ENCODE data around the gene LRRC7.
"Not testable (repeated sequence)": the region's sequence is repeated elsewhere in the genome, so short reads cannot be mapped to it uniquely, and the experiment has no call there.

The LRRC7 gene

DNA sequence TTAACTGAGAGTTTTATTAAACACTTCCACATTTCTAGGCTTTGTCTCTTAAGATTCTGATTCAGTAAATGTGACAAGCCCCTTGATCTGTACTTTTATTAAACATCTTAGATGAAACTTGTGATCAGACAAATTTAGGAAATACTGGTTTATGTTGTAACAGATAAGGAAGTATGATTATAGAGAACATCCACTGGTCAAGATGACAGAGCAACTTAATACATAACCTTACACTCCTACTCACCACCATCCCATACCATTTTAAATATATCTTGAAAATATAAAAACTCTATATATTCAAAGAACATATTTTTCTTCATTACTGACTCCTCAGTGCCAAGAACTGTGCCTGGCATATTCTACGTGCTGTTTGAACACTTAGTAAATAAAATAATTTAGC, 420.2 kb downstream of the LRRC7 start:
- DNase-seq, result no peak

DNA sequence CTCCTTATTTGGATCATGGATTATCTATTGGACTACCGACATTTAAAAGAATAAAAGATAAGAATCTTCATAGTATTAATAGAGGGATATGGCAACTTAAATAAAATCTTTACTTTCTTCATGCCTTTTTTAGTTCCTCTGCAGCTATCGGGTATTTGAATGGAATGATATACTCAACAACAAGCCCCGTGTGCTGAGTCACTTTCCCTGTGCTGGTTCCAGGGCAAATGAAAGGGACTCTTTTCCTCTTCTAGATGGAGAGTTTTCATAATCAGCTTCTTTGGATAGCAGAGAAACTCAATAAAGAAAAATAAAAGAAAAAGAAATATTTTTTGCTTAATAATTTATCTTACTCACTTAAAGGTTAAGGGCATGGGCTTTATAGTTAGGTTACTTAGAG, 423.9 kb downstream of the LRRC7 start:
- no peak for DNase-seq

DNA sequence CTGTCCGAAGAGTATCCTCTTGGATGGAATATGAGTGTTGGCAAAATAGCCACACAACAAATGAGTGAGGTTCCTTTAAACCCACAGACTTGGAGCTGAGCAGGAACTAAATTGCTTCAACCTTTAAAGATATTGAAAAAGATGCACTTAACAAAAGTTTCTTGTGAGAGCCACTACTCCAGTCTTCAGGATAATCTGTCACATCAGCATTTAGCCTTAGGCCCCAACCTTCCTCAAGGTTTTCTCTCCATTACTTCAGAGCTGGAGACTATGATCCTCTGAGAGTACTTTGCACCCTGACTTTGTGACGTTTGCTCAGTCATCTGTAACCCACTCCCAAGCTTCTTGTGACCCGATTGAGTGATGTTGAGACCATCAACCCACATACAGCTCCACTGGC, 424.9 kb downstream of the LRRC7 start:
- DNase-seq, result no peak

DNA sequence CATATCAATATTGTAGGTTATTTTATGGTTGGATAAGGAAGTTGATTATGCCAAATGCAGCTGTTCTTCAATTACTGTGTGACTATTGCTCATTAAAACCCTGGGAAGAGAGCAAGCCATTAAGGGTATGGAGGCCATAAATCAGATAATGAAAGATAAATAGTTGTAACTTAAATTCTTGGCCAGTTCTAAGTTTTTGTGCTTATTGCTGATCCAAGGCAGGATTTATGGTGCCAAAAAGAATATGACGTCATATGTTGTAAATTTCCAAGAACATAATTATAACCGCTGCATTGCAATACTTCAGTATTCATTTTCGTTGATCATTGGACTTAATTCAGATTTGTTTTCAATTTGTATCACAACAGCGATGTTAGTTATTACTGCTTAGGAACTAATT, 426.1 kb downstream of the LRRC7 start:
- DNase-seq, result no peak

DNA sequence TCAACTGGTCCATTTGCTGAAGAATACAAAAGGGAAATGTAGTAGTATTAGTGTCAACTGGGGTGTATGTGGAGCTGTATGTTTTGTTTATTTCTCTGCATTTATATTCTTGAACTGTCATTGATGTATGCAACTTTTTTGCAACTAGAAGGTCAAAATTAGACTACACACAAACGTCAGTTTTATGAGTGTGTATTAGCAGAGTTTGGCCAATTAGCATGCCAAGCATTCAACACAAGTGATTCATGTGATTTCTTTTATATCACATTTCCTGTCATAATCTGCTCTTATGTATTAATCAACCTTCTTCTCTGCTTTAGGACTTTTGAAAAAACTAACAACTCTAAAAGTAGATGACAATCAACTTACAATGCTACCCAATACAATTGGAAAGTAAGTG, 426.5 kb downstream of the LRRC7 start:
- no peak for DNase-seq

DNA sequence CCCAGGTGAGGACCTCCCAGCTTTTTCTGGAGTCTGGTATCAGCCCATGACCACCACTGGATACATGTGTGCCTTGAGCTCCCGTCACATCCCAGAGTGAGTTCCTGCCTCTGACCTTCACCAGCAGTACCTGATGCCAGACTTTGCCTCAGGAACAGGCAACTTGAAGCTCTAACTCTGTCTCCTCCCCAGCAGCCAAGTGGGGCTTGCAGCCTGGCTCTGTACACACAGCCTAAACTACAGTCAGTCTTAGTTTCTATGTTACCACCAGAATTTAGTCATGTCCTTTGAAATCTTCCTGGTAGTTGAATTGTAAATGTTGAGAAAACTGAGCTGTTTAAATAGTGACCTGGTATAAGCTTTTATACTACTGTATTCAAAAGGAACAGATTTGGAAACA, 431.1 kb downstream of the LRRC7 start:
- no peak for DNase-seq

DNA sequence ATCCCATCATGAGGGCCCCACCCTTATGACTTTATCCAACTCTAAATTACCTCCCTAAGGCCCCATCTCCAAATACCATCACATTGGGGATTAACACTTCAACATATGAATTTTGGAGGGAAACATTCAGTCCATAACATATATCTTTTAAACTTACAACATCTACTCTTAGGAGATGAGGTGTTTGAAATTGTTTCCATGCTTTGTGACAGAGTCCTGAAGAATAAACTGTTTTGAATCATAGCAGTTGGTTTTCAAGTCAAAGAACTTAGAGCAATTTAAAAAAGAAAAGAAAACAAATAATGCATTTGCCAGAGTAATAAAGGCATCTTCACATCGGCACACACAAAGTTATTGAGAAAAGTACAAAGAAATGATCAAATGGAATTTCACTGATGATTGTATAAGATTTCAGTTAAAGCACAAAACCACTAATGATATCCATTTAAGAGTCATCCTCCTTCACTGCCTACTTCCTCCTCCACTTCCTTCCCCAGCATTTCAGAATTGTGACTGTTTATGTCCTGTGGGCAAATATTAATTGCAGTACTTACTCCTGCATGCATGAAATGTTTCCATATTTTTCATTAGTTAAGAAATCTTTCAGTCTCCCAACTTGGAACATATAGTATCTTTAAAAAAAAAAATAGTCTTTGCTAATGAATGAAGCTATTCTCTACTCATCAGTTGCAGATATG, 435.6 kb downstream of the LRRC7 start:
- no peak for DNase-seq

DNA sequence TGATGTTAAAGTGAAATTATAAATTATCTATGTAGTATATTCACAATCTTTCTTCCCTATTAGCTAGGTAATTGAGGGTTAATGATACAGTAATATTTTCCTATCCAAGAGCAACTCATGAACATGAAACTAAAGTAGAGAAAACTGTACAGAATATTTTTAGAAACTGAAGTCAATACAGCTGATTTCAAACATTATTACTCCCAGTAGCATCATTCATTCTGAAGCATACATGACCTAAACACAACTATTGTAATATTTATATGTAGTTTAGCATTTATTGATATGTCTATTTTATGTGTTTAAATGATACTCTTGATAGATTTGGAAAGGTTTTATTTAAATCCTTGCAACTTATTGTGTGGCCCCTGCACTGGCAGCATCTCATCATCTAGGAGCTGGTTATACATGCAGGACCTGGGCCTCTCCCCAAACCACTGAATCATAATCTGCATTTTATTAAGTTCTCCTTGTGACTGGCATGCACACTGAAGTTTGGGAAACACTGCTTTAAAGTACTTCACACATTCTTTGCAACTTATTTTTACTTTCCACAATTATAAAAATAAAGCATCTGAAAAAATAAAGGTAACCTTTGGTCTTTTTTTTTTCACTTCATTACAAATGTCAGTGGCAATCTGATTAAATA, 437.8 kb downstream of the LRRC7 start:
- DNase-seq, result no peak

DNA sequence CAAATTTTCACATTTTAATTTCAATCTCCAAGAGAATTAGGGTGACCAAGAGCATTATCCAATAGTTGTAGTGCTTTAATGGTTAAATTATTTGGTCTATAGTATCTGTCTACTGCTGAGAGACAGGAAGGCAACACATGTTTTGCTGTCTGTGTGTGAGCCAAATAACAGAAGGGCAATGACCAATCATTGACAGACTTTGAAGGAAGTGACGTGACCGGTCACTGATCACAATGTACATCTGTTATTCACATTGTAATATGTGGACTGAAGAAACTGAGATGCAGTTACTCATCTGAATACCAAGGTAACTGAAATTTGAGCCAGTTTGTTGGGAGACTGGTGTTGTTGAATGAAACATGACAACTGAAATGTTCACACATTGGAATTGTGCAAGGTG, 440.9 kb downstream of the LRRC7 start:
- DNase-seq, result no peak

DNA sequence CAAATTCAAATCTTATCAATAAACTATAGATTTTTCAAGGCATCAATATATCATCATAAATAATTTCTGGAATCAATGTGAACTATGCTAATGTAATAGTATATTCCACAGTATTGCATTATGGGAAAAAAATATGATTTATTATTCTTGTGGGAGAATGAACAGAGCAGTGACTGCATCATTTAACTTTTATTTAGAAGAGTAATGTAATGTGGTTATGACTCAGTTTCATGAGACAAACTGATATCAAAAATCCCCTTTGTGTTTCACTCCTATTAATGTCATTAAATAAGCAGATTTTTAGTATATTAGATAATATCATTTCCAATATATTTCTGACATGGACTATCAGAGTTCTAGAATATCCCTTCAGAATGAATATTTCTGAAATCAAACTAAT, 450.0 kb downstream of the LRRC7 start:
- DNase-seq, result no peak

DNA sequence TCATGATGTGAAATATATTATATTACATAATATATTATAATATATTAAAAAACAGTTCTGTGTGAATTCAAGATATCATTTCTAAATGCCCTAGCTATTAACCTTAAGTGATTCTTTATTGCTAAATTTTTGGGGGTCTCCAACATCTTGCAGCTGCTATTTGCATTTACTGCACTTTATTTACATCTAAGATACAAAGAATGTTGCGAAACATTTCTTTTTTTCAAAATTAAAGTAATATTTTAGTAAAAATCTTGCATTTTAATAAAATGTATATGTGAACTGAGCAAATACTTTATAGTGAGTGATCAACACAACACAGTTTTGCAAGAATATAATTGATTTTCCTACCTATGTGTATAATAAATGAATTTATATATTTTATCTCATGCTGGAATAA, 456.6 kb downstream of the LRRC7 start:
- DNase-seq, result no peak

DNA sequence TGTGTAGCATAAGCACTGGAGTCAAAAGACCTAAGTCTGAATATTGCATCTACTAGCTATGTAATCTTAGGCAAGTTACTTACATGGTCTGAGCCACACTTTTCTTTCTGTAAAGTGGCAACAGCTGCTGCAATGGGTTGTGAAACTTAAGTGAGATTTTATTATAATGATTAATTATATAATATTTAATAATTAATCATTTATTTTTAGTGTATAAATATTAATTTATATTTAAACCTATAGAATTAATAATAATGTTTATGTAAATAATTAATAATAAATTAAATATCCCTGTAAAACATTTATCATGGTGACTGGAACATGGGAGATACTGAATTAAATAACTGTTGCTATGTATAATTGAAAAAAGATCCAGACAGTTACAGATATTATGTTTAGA, 457.3 kb downstream of the LRRC7 start:
- no peak for DNase-seq

DNA sequence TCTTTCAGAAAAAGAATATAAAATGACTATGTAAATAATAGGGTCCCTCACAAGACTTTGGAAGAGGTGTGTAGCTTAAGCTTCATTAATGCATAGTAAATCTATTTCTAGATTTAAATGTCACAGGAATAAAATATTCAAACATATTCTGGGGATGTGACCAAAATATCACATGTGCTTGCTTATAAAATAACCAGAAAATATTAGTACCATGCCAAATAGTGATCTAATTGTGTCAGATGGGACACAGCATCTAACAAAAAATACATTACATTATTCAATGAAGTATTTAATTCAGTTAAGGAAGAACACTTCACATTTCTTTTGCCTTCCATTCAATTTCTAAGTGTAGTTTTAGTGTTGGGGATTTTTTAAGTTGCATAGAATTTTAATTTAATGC, 458.1 kb downstream of the LRRC7 start:
- DNase-seq, result no peak

DNA sequence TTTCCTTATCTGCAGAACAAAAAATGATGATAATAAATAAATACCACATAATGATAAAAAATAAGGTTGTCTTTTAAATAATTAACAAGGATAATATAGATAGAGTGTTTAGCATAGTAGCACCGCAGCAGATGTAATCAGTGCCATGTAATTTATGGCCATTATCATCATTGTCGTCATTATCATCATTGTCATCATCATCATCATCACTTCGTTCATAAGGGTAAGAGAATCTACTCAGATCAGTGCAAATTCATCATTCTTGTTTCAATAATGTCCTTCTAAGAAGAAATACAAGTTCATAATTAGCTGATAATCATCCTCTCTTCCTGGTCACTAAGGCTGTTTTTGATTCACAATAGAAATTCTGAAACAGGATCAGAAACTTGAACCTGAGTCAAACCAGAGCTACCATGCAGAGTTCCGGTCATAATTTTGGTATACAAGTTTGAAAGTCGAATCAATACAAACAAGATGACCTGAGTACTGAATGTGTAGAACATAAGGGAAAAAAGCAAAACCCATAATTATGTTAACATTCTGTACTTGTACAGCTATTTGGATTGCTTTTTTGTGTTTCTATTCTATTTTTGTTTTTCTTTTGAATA, 465.6 kb downstream of the LRRC7 start:
- no peak for DNase-seq

DNA sequence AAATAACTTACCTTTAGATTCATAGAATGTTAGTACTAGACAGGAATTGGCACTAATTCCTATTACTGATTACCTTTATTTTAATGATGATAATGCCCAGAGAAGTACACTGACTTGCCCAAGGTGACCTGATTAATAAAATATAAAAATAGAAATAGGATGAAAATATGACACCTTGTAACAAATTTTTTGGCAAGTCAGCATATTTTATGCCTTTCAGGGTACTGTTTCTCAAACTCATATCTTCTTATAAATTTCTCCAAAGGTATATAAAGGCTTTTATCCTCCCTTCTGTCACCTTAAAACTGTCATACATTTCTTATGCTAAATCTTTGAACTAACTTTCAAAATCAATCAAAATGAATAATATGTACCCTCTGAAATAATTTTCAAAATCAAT, 466.2 kb downstream of the LRRC7 start:
- no peak for DNase-seq

DNA sequence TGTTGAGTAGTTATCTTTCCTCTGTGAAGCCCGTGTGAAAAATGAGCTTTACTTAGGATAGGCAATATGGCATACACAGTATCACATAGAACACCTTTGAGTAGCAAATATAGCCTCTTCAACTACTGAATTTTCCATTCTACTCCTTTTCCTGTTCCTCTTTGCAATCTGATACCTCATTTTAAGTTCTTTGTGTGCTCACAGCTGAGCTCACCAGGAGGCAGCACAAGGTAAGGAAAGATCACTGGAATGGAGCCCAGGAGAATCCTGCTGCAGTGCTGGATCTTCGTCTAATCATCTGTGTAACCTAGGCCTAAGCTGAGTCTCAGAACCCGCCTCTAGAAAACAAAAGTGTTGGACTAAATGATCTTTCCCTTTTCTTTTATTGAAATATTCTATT, 466.7 kb downstream of the LRRC7 start:
- no peak for DNase-seq

DNA sequence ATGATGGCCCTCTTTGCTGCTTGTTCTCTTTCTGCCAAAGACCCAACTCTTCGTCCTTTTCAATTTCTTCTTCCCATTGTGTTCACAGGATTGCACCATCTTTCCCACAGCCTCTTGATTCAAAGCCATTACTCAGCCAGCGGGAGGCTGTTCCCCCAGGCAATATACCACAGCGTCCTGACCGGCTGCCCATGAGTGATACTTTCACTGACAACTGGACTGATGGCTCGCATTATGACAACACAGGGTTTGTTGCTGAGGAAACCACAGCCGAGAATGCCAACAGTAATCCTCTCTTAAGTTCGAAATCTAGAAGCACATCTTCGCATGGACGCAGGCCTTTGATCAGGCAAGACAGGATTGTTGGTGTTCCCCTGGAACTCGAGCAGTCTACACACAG, 470.3 kb downstream of the LRRC7 start:
- no peak for DNase-seq

DNA sequence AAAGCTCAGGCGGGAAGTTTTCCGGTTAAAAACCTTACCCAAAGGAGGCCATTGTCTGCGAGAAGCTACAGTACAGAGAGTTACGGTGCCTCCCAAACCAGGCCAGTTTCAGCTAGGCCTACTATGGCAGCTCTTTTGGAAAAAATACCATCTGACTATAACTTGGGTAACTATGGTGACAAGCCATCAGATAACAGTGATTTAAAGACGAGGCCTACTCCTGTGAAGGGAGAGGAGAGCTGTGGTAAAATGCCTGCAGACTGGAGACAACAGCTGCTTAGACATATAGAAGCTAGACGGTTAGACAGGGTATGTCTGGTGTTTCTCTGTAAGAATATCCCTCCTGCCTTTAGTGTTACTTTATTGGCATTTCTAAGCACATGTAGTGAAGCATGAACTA, 471.8 kb downstream of the LRRC7 start:
- DNase-seq, result no peak

DNA sequence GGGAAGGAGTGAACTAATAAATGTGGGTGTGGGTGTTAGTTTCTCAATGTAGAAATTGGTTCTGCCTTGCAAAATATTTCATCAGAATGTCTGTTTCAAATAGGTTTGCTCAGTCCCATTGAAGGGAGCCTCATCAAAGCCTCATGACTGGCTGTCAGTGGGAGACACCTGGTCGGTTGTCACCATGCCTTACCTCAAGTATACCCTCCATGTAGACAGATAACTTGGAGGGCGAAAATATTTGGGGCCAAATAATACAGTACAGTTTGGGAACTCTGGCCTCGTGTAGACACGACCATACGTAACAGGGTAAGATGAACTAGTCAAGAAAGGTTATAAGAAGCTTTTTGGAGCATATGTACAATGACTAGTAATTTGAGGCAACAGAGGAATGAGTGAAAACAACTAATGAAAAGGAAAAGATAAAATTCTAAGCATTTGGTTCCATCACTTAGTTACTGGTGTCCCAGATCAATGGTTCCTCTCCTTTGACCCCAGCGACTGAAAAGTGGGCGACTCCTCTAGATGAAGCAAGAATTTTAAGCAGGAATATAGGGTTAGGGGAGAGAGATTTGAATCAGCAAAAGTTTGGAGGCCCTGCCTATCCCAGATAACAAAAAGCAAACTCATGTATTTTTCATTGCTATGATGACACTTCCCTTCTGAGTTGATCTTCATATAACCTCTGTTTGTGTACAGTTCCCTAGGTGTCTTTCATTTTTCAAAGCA, 473.8 kb downstream of the LRRC7 start:
- DNase-seq, result no peak

DNA sequence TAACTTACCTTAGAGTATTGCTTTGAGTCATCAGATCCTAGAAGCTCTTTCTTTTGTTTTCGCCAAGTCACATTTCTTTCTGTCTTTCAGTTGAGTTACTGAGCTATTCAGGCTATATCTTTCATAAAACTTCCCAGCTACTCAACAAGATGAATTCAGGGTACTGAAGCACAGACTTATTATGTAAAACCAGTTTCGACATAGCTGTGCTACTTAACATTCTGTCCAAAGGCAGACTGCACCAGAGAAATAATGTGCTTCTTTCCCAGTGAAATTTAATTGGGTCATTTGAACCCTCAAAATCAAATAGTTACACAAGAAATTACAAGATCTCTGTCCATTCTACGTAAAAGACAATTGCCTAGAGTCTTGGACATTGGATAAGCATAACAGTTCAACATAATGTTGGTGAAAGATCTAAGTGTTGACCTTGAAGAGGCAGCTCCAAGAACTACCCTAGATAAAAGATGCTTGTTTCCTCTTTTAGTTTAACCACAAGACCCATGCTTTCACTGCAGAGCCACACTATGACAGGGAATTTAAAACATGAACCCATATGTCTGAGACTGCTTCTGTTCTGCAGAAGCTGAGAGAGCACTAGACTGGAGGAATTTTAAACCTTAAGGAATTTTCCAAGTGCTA, 474.5 kb downstream of the LRRC7 start:
- no peak for DNase-seq

DNA sequence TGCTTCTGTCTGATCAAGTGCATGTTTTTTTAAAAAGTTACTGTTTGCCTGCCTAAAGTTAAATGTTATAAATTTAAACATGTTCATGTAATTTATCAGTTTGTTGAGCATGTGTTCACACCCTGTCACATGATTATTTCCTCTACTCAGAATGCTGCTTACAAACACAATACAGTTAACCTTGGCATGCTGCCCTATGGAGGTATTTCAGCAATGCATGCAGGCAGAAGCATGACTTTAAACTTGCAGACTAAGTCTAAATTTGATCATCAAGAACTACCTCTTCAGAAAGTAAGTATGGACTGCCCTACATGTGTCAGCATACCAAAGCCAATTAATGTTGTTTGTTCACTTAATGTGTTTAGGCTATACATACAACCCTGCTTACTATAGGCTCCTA, 476.1 kb downstream of the LRRC7 start:
- no peak for DNase-seq

DNA sequence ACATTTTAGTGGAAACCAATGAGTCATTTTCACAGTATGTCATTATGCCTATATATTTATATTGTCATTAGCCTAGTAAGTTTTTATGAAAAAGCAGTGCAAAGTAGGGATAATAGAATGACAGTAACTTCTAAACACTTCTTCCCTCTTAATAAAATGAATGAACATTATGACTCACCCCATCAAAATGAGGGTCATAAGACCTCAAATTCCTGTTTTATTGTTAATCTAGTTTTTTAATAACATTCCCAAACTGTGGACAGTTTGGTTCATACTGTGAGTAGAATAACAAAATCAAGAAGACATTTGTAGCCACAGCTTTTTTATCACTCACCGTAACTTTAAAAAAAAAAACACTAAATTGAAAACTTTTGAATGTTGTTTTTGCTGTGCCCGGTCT, 477.1 kb downstream of the LRRC7 start:
- no peak for DNase-seq

DNA sequence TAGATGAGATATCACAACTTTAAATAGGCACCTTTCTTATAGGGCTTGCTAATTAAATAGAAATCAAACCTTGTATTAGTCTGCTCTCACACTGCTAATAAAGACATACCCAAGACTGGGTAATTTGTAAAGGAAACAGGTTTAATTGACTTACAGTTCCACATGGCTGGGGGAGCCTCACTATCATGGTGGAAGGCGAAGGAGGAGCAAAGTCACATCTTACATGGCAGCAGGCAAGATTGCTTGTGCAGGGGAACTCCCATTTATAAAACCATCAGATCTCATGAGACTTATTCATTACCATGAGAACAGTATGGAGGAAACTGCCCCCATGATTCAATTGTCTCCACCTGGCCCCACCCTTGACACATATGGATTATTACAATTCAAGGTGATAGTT, 477.9 kb downstream of the LRRC7 start:
- not testable (repeated sequence) for DNase-seq

Data from activated CD8-positive, alpha-beta memory T cell treated with anti-CD3 and anti-CD28 coated beads for 24 hours (primary cell).